Measurements from ENCODE around the gene CUEDC1. TPM values are rescaled to one million over a fixed set of nuclear protein-coding genes. Genes with fewer than 3 reads are reported as not detected.

Gene CUEDC1
- total and polyA plus RNA-seq, 2 of the 13 experiments (the other 11 are each of a cell fraction or from before 2014, with no cell fraction given): 7.4 to 12.9 TPM

- TF ChIP-seq IRF1 (CRISPR knock-in tag; IDR thresholded peaks at IDR 0.05; ENCODE audit: low read depth) (no peak), HOXA5 (CRISPR knock-in tag; IDR thresholded peaks at IDR 0.05) (no peak), MAFK (conservative IDR thresholded peaks at IDR 0.05 in 1 of 2, IDR thresholded peaks at IDR 0.05 in 1 of 2; ENCODE audit: low read length in 2 of 2) (no peak), SP1 (IDR thresholded peaks at IDR 0.05) (no peak), SP1 (CRISPR knock-in tag; IDR thresholded peaks at IDR 0.05) (no peak), ZNF143 (CRISPR knock-in tag; IDR thresholded peaks at IDR 0.05) (no peak), SP5 (CRISPR knock-in tag; IDR thresholded peaks at IDR 0.05; ENCODE audit: borderline replicate concordance, low read depth) (peak; percentile 41; the same call in 1 of the 2 replicates), TRAFD1 (CRISPR knock-in tag; IDR thresholded peaks at IDR 0.05; ENCODE audit: borderline replicate concordance) (no peak), ZNF333 (CRISPR knock-in tag; IDR thresholded peaks at IDR 0.05; ENCODE audit: borderline replicate concordance) (no peak), ZNF24 (IDR thresholded peaks at IDR 0.05) (no peak), ZNF34 (CRISPR knock-in tag; IDR thresholded peaks at IDR 0.05; ENCODE audit: borderline replicate concordance) (0 out of 2 replicates have a peak, but pooled peaks have one; percentile 73), YEATS4 (CRISPR knock-in tag; IDR thresholded peaks at IDR 0.05; ENCODE audit: borderline replicate concordance) (peak; percentile 42; the same call in 1 of the 2 replicates), ZHX1 (CRISPR knock-in tag; IDR thresholded peaks at IDR 0.05; ENCODE audit: low read depth) (0 out of 2 replicates have a peak, but pooled peaks have one; percentile 62), ZBTB40 (IDR thresholded peaks at IDR 0.05) (no peak), ZBTB40 (CRISPR knock-in tag; IDR thresholded peaks at IDR 0.05) (no peak; the same call in 1 of the 2 replicates)
These were observed 116.8 kb downstream of the CUEDC1 start (continued) for GRCh38 chr17:57838453-57838852.

All from HepG2 (cell line).